Measurements from ENCODE around the gene PTN.

DNA sequence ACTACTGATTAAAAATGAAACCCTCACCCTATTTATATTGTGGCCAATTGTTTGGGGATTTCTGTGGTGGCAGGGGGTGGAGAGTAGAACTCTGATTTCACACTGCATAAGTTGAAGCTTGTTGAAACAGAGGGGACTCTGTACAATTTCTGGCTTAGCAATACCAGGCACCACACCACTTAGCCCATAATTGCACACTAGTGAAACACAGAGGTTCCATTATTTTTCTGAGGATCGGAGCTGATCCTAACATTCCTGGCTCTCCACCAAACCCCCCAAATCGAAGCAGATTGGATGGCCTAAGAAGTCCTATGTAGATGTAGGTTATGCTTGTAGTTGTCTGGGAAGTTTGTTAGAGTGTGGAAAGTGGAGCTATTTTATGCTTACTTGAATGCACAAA, 47.0 kb downstream of the PTN start:
- TF ChIP-seq TAF1 (IDR thresholded peaks at IDR 0.05; ENCODE audit: borderline replicate concordance, low read depth, low read length) (no peak), CHD2 (IDR thresholded peaks at IDR 0.05; ENCODE audit: borderline replicate concordance, low read depth, low read length) (no peak), PBX3 (IDR thresholded peaks at IDR 0.05; ENCODE audit: insufficient replicate concordance, low read depth, low read length) (no peak), CREB1 (IDR thresholded peaks at IDR 0.05; ENCODE audit: low read depth) (no peak), EZH2 (IDR thresholded peaks at IDR 0.05; ENCODE audit: borderline replicate concordance, control insufficient read depth, low read depth, low read length) (no peak), POLR2A (IDR thresholded peaks at IDR 0.05; ENCODE audit: low read depth, low read length) (no peak), CTCF (IDR thresholded peaks at IDR 0.05 in 2 of 3, conservative IDR thresholded peaks at IDR 0.05 in 1 of 3; ENCODE audit: control insufficient read depth in 2 of 3, extremely low read depth in 1 of 3, insufficient read depth in 1 of 3, low read depth in 3 of 3, low read length in 3 of 3) (no peak), ZNF24 (IDR thresholded peaks at IDR 0.05) (no peak), PML (IDR thresholded peaks at IDR 0.05; ENCODE audit: low read length) (no peak), RFX5 (IDR thresholded peaks at IDR 0.05; ENCODE audit: low read depth, low read length) (no peak), HCFC1 (IDR thresholded peaks at IDR 0.05; ENCODE audit: low read length) (no peak), NR2C2 (IDR thresholded peaks at IDR 0.05; ENCODE audit: borderline replicate concordance, control insufficient read depth, insufficient read length, low read depth) (no peak)
